Small intestine (tissue), 7 donors: ENCODE measurements around the gene REXO4. TPM values are rescaled to one million over a fixed set of nuclear protein-coding genes. Genes with fewer than 3 reads are reported as not detected.

ENCODE experiments used
- DNase-seq, 2 donors: peaks; one replicate each; pipeline versions ENCODE4 v3.0.0 to v3.0.0-alpha.2; 2013
- FAIRE-seq: peaks from 2 replicates; lab custom pipeline; 2012; peaks lifted over from hg19 to GRCh38; lab: Jason Lieb, UNC
- H3K27ac ChIP-seq, 3 donors: one replicate each; pipeline ENCODE4 v1.5.1; 2013; ENCODE audit warnings: low read length in 2 of 3, mild to moderate bottlenecking in 2 of 3, control low read depth in 1 of 3, inconsistent platforms in 1 of 3, low read depth in 1 of 3, moderate library complexity in 1 of 3
- H3K27me3 ChIP-seq, 3 donors: one replicate each; pipeline ENCODE4 v1.6.1; 2013; ENCODE audit warnings: low read length in 3 of 3, inconsistent platforms in 1 of 3; ENCODE audit not compliant: control insufficient read depth in 3 of 3, insufficient read depth in 3 of 3
- H3K36me3 ChIP-seq, 3 donors: one replicate each; pipeline ENCODE4 v1.6.1; 2013; ENCODE audit warnings: low read length in 3 of 3, inconsistent platforms in 1 of 3, low read depth in 1 of 3, mild to moderate bottlenecking in 1 of 3, moderate library complexity in 1 of 3; ENCODE audit not compliant: control insufficient read depth in 3 of 3, insufficient read depth in 2 of 3
- H3K4me1 ChIP-seq, 3 donors: one replicate each; pipeline ENCODE4 v1.6.1; 2013; ENCODE audit warnings: low read length in 2 of 3, inconsistent platforms in 1 of 3, low read depth in 1 of 3, mild to moderate bottlenecking in 1 of 3, moderate library complexity in 1 of 3; ENCODE audit not compliant: control insufficient read depth in 3 of 3, insufficient read depth in 2 of 3
- H3K4me3 ChIP-seq, 3 donors: one replicate each; pipeline ENCODE4 v1.5.1; 2013; ENCODE audit warnings: low read length in 3 of 3, control low read depth in 1 of 3, inconsistent platforms in 1 of 3, low read depth in 1 of 3, mild to moderate bottlenecking in 1 of 3, moderate library complexity in 1 of 3
- H3K9me3 ChIP-seq, 2 donors: one replicate each; pipeline ENCODE4 v1.6.1; 2013; ENCODE audit warnings: low read depth in 1 of 2, low read length in 1 of 2; ENCODE audit not compliant: control insufficient read depth in 2 of 2, insufficient read depth in 1 of 2
- WGBS, 3 donors: extraction: QIAGEN DNeasy Blood & Tissue Kit; methylation state at CpG; one replicate each; pipeline ENCODE4 v1.1.7; 2013; 5-methylcytosine and 5-hydroxymethylcytosine counted together
- polyA plus RNA-seq, 4 donors: library from polyadenylated mRNA; stranded (reverse) in 3 of 4; unstranded in 1 of 4; fragments of 200-250 nt in 3 of 4; fragments of 120-200 nt in 1 of 4; gene quantifications; one replicate each; pipeline versions ENCODE4 v1.2.1 to v1.2.3, GENCODE V29; 2013
- donor health status: healthy with polysubstance abuse.
- donor health status: control.
- donor health status: control.
- donor health status: Bipolar disorder and iron deficiency.
- donor health status: healthy.

Gene REXO4
- polyA plus RNA-seq, 4 donors = 18.9 to 25.7 (median 21.5) TPM

GRCh38 chr9:133405508-133406438, 12.0 kb downstream of the REXO4 start:
- Histone ChIP-seq H3K27ac (no peak overlapping the region), H3K4me3 (no peak overlapping the region), H3K36me3 (peaks cover 10 to 82% (median 14%) of the 10 kb centered on the region in 3 donors), H3K9me3 (no peaks in the 10 kb centered on the region), H3K27me3 (no peaks in the 10 kb centered on the region), H3K4me1 (no peaks in the 10 kb centered on the region)
- WGBS, 3 donors = 75 to 80% (median 77%) methylated on average over 19 of the region's 19 CpGs
- no peak for FAIRE-seq
- no peak for DNase-seq

DNA sequence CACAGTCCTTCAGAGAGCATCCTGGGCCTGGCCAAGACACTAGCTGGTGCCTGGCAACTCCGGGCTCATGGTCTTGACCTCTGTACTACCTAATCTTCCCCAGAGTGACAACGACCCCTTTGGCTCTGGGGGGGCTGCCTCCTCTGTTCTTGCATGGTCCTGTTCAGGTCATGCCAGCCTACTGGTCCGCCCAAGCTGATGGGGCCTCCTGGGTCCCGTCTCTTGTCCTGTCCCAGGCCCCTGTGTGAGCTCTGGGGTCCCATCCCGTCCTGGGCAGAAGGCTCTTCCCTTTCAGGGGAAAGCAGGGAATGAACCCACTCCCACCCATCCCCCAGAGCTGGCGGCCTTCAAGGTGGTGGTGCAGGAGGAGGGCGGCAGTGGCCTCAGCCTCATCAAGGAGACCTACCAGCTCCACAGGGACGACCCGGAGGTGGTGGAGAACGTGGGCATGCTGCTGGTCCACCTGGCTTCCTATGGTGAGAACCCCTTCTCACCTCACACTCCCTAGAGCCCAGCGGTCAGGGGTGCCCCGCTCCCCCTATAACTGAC, 13.3 kb downstream of the REXO4 start:
- no peaks in the 10 kb centered on the region for H3K27me3 ChIP-seq
- no peak for DNase-seq
- H3K9me3 ChIP-seq = no peaks in the 10 kb centered on the region
- H3K27ac ChIP-seq = no peak overlapping the region
- FAIRE-seq = no peak
- 83 to 88% (median 84%) methylated on average over 11 to 12 of the region's 12 CpGs for WGBS, 3 donors
- H3K36me3 ChIP-seq = peaks cover 5 to 78% (median 6%) of the 10 kb centered on the region in 3 donors
- H3K4me3 ChIP-seq = no peak overlapping the region
- H3K4me1 ChIP-seq = no peaks in the 10 kb centered on the region

DNA sequence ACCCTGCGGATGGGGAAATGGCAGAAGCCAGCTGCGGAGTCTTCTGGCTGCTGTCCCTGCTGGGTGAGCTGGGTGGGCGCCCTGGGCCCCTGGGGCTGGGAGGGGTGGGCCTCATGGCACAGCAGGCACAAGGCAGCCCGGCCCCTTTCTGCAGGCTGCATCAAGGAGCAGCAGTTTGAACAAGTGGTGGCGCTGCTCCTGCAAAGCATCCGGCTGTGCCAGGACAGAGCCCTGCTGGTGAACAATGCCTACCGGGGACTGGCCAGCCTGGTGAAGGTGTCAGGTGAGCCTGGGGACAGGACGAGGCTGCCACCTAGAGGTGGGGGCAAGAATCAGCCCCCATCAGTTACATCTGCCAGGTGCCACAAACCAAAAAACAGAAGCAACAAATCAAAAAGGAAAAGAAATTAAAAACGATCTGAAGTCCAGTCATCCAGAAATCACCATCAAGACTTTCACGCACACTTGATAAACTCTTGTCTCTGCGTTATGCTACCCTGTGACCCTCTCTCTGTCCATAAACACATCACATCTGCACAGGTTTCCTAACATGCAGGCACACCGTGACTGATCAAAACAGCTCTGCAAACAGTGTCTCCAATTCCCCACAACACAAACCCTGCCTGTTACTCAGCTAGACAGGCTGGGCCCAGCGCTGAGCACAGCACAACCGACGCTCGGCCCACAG, 13.9 kb downstream of the REXO4 start:
- WGBS, 3 donors = 68 to 79% (median 72%) methylated on average over 16 of the region's 16 CpGs
- Histone ChIP-seq H3K4me1 (no peaks in the 10 kb centered on the region), H3K4me3 (no peak overlapping the region), H3K27me3 (no peaks in the 10 kb centered on the region), H3K27ac (no peak overlapping the region), H3K9me3 (no peaks in the 10 kb centered on the region), H3K36me3 (peaks cover 5 to 75% (median 6%) of the 10 kb centered on the region in 3 donors)
- DNase-seq (peak; percentile 44 to 83), FAIRE-seq (no peak)

DNA sequence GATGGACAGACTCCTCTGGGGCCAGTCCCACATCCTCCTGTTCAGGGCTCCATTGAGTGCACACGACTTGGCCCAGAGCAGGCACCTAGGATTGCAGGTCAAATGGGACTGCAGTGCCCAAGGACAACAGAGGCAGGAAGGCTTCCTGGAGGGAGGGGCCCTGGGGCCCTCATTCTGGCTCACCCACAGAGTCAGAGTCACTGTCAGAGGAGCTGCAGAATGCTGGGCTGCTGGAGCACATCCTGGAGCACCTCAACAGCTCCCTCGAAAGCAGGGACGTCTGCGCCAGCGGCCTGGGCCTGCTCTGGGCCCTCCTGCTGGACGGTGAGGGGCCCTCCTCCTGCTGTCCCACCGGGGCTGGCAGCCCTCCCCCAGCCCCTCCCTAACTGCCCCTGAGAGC, 15.1 kb downstream of the REXO4 start:
- Histone ChIP-seq H3K36me3 (peaks cover 2 to 68% (median 3%) of the 10 kb centered on the region in 3 donors), H3K27ac (no peak overlapping the region), H3K4me3 (no peak overlapping the region), H3K27me3 (peaks cover 0 to 2% (median 0%) of the 10 kb centered on the region in 3 donors), H3K4me1 (no peaks in the 10 kb centered on the region), H3K9me3 (no peaks in the 10 kb centered on the region)
- FAIRE-seq (no peak), DNase-seq (no peak)
- WGBS, 3 donors = 70 to 73% (median 70%) methylated on average over 7 of the region's 7 CpGs

GRCh38 chr9:133401588-133401987, 16.2 kb downstream of the REXO4 start:
- Histone ChIP-seq H3K36me3 (peaks cover 1 to 57% (median 2%) of the 10 kb centered on the region in 3 donors), H3K4me1 (no peaks in the 10 kb centered on the region), H3K27ac (no peak overlapping the region), H3K9me3 (no peaks in the 10 kb centered on the region), H3K27me3 (peaks cover 0 to 3% (median 0%) of the 10 kb centered on the region in 3 donors), H3K4me3 (no peak overlapping the region)
- FAIRE-seq = no peak
- 78 to 86% (median 80%) methylated on average over 6 of the region's 6 CpGs for WGBS, 3 donors
- DNase-seq = no peak

DNA sequence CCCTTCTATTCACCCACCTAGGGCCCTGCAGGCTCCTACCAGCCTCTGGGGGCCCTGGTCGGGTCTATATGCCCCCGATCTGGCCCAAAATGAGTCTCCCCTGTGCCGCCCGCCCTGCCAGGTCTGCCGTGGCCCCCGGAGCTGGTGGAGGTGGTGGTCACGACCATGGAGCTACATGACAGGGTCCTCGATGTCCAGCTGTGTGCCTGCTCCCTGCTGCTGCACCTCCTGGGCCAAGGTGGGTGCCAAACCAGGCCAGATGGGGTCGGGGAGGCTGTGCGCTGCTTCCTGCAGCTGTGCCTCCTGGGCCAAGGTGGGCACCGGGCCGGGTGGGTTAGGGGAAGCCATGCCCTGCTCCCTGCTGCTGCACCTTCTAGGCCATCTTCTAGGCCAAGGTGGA, 17.5 kb downstream of the REXO4 start:
- H3K4me1 ChIP-seq = peaks cover 0 to under 1% (median 0%) of the 10 kb centered on the region in 3 donors
- DNase-seq (no peak), FAIRE-seq (no peak)
- peaks cover 0 to 6% (median 0%) of the 10 kb centered on the region in 3 donors for H3K27me3 ChIP-seq
- H3K9me3 ChIP-seq = no peaks in the 10 kb centered on the region
- 87 to 89% (median 88%) methylated on average over 12 of the region's 12 CpGs for WGBS, 3 donors
- peaks cover 0 to 44% (median 0%) of the 10 kb centered on the region in 3 donors for H3K36me3 ChIP-seq
- H3K4me3 ChIP-seq = no peak overlapping the region
- no peak overlapping the region for H3K27ac ChIP-seq

DNA sequence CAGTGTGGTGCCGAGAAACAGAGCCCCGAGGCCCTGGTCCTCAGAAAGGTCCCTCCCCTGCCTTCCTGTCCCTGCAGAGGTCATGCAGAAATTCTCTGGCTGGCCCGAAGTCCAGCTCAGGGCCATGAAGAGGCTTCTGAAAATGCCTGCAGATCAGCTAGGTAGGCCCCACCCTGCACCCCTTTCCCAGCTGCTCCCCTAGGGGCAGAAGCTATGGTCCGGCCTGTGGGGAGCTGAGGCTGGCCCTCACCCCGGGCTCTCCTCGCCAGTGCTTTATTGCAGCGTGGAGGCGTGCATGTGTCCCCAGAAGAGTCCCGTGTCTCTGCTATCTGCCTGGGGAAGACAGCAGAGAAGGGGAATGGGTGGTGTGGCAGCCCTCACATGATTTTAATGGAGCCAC, 19.9 kb downstream of the REXO4 start:
- Histone ChIP-seq H3K36me3 (peaks cover 0 to 23% (median 0%) of the 10 kb centered on the region in 3 donors), H3K4me3 (no peak overlapping the region), H3K4me1 (peaks cover 0 to 12% (median 0%) of the 10 kb centered on the region in 3 donors), H3K27ac (no peak overlapping the region), H3K9me3 (no peaks in the 10 kb centered on the region), H3K27me3 (peaks cover 0 to 6% (median 0%) of the 10 kb centered on the region in 3 donors)
- FAIRE-seq (no peak), DNase-seq (no peak)
- WGBS, 3 donors = 34 to 66% (median 54%) methylated on average over 9 of the region's 9 CpGs

DNA sequence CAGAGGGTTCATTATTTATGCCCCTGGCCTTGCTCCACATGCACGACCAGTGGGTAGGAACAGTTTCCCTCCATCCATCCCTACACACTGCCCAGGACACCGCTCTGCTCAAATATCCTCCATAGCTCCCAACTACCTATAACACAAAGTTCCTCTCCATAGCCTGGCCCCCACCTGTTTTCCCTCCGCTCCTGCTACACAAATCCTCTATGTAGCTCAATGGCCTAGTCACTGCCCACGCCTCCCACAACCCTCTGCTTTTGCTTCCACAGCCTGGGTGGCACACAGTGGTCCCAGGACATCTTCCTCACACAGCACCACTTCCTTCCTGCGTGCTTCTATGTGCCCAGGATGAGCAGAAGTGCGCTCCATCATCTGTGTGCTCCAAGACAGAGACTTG, 20.4 kb downstream of the REXO4 start:
- Histone ChIP-seq H3K9me3 (no peaks in the 10 kb centered on the region), H3K27ac (no peak overlapping the region), H3K36me3 (peaks cover 0 to 18% (median 0%) of the 10 kb centered on the region in 3 donors), H3K4me3 (no peak overlapping the region), H3K4me1 (peaks cover 0 to 12% (median 0%) of the 10 kb centered on the region in 3 donors), H3K27me3 (peaks cover 0 to 6% (median 0%) of the 10 kb centered on the region in 3 donors)
- FAIRE-seq (no peak), DNase-seq (no peak)
- 68 to 78% (median 69%) methylated on average over 6 of the region's 6 CpGs for WGBS, 3 donors
